Measurements from ENCODE around the gene ATP6V0B. TPM values are rescaled to one million over a fixed set of nuclear protein-coding genes. Genes with fewer than 3 reads are reported as not detected.

ATP6V0B gene
- total and polyA plus RNA-seq, 2 donors (not counting 3 experiments of a cell fraction or from before 2014, with no cell fraction given), result 110 to 325 TPM

DNA sequence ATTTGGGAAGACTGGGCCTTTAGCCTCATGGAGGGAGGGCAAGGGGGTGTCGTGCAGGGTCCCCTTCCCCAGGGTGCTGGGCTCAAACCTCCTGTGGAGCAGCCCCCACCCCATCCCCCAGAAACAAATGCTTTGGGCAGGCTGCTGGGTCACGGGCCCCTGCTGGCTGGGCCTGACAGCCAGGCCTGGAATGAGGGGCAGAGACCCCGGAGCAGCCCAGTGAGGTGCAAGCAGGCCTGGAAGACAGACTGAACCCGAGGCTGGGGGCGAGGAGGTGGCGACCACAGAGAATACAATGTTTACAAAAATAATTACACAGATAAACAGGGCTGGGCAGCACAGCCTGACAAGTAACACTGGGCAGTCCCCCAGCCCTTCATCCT lies 22.0 kb downstream of the ATP6V0B start:
- no peaks in the 10 kb centered on the region for H3K9me1 ChIP-seq (replicated peaks; ENCODE audit: control insufficient read depth, extremely low read depth, insufficient read depth, low read length)
- H3K4me1 ChIP-seq (ENCODE audit: control insufficient read depth, extremely low read depth, insufficient read depth, low read length), result peaks cover 4% of the 10 kb centered on the region
- H3K27ac ChIP-seq (ENCODE audit: insufficient read depth, low read depth, low read length), result no peak overlapping the region
- no TSS peak for BruUV-seq (replicated peaks)
- no peaks in the 10 kb centered on the region for H3K79me2 ChIP-seq (ENCODE audit: control insufficient read depth, insufficient read depth, low read length)
- H3K4me2 ChIP-seq (ENCODE audit: insufficient read depth, low read length), result no peak overlapping the region
- DNase-seq (ENCODE audit: low read depth, low spot score), result no peak
- CTCF ChIA-PET, result interaction anchor here (0.6 to 1.9 kb wide), 2 partner anchors 51 to 1231 kb away, joined by 3 to 4 read pairs; no protein-coding TSS in a partner anchor
- no peaks in the 10 kb centered on the region for H3K36me3 ChIP-seq (ENCODE audit: control insufficient read depth in 2 of 2, extremely low read depth in 1 of 2, insufficient read depth in 2 of 2, low read length in 2 of 2)
- intact Hi-C loops (cut with micrococcal nuclease), result no loop called here
- no peak for FAIRE-seq
- H3K4me3 ChIP-seq (replicated peaks in 1 of 3; ENCODE audit: insufficient read depth in 1 of 3, low read depth in 1 of 3, low read length in 3 of 3), result no peak overlapping the region
- no peaks in the 10 kb centered on the region for H3K27me3 ChIP-seq (ENCODE audit: control insufficient read depth in 2 of 2, insufficient read depth in 2 of 2, low read length in 2 of 2)
- H3K9ac ChIP-seq (replicated peaks; ENCODE audit: extremely low read depth, insufficient read depth, low read length), result no peak overlapping the region
- POLR2A ChIA-PET, result no interaction called here
- TF ChIP-seq POLR2A (IDR thresholded peaks at IDR 0.05; ENCODE audit: low read depth, low read length) (no peak), JUN (IDR thresholded peaks at IDR 0.05; ENCODE audit: borderline replicate concordance, insufficient read depth, insufficient read length, low read depth) (no peak), GATA2 (IDR thresholded peaks at IDR 0.05; ENCODE audit: insufficient read depth, insufficient read length, low read depth, low read length) (no peak), MYC (IDR thresholded peaks at IDR 0.05; ENCODE audit: low read depth, low read length) (no peak), POLR2AphosphoS5 (IDR thresholded peaks at IDR 0.05; ENCODE audit: insufficient read depth, low read depth, low read length) (no peak), EZH2 (IDR thresholded peaks at IDR 0.05; ENCODE audit: borderline replicate concordance, low read depth, low read length, severe bottlenecking) (no peak), FOS (IDR thresholded peaks at IDR 0.05; ENCODE audit: borderline replicate concordance, insufficient read depth, low read length) (no peak)
- TF ChIP-seq, protein P1, sequence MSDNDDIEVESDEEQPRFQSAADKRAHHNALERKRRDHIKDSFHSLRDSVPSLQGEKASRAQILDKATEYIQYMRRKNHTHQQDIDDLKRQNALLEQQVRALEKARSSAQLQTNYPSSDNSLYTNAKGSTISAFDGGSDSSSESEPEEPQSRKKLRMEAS (IDR thresholded peaks at IDR 0.05; ENCODE audit: insufficient read depth, insufficient read length), result no peak
- TF ChIP-seq, protein P2, sequence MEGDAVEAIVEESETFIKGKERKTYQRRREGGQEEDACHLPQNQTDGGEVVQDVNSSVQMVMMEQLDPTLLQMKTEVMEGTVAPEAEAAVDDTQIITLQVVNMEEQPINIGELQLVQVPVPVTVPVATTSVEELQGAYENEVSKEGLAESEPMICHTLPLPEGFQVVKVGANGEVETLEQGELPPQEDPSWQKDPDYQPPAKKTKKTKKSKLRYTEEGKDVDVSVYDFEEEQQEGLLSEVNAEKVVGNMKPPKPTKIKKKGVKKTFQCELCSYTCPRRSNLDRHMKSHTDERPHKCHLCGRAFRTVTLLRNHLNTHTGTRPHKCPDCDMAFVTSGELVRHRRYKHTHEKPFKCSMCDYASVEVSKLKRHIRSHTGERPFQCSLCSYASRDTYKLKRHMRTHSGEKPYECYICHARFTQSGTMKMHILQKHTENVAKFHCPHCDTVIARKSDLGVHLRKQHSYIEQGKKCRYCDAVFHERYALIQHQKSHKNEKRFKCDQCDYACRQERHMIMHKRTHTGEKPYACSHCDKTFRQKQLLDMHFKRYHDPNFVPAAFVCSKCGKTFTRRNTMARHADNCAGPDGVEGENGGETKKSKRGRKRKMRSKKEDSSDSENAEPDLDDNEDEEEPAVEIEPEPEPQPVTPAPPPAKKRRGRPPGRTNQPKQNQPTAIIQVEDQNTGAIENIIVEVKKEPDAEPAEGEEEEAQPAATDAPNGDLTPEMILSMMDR (IDR thresholded peaks at IDR 0.05; ENCODE audit: extremely low read depth in 1 of 2, insufficient read depth in 1 of 2, low read depth in 1 of 2, low read length in 2 of 2), result no peak
- no peak overlapping the region for H2AFZ ChIP-seq (ENCODE audit: low read depth, low read length)
- no peaks in the 10 kb centered on the region for H3K9me3 ChIP-seq (replicated peaks; ENCODE audit: control insufficient read depth, insufficient read depth, low read length)
- dilution Hi-C loops (cut with MboI; ENCODE audit: extremely low pct_ligation_motif_present, low sequenced_read_pairs), result no loop called here
- H4K20me1 ChIP-seq (replicated peaks; ENCODE audit: control insufficient read depth, extremely low read depth, insufficient read depth, low read length), result no peaks in the 10 kb centered on the region
